HG02973 (cell line): ENCODE data around the gene ENAH.
"Not testable (repeated sequence)": the region's sequence is repeated elsewhere in the genome, so short reads cannot be mapped to it uniquely, and the experiment has no call there.

ENCODE experiments used
- ATAC-seq: cut with Tn5 transposase; IDR thresholded peaks from one replicate; pipeline ENCODE4 v1.9.1; 2021; ENCODE audit warnings: moderate library complexity; ENCODE audit not compliant: unreplicated experiment

Gene ENAH

GRCh38 chr1:225650179-225650578 is 2.7 kb downstream of the ENAH start:
- no peak for ATAC-seq

GRCh38 chr1:225645194-225645895 is 7.6 kb downstream of the ENAH start:
- ATAC-seq = no peak

GRCh38 chr1:225644666-225645065 is 8.3 kb downstream of the ENAH start:
- ATAC-seq = no peak

DNA sequence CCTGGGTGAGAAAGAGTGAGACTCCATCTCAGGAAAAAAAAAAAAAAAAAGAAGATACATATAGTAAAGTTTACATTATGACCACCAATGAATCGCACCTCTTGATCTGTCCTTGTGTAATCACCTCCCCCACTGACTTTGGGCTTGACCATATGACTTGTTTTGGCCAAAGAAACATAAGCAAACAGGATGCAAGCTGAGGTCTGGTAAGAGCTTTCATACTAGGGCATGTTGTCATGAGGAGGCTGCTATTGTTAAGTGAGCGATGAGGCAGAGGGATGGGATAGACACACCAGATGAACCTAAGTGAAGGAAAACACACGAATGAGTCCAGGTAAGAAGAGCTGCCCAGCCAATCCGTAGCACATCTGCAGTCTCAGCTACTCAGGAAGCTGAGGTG is 10.7 kb downstream of the ENAH start:
- no peak for ATAC-seq

GRCh38 chr1:225638853-225639252 is 14.1 kb downstream of the ENAH start:
- no peak for ATAC-seq

DNA sequence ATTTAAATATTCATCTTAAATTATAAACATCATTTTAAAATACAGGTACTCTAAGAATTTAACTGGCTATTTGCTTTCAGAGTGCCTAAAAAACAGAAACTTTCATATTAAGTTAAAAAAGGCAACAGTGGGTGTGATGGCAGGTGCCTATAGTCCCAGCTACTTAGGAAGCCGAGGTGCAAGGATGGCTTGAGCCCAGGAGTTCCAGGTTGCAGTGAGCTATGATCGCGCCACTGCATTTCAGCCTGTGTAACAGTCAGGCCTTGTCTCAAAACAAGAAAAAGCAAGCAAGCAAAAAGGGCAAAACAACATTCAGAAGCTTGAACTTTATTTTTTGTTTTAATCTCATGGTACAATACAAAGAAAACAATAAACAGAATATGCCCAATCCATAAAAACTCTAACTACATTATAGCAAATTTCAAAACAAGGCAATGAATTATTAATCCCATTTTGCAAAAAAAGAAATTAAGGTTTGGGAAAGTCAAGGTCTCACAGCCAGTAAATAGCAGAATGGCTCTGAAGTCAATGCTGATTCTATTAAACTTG is 15.2 kb downstream of the ENAH start:
- no peak for ATAC-seq

DNA sequence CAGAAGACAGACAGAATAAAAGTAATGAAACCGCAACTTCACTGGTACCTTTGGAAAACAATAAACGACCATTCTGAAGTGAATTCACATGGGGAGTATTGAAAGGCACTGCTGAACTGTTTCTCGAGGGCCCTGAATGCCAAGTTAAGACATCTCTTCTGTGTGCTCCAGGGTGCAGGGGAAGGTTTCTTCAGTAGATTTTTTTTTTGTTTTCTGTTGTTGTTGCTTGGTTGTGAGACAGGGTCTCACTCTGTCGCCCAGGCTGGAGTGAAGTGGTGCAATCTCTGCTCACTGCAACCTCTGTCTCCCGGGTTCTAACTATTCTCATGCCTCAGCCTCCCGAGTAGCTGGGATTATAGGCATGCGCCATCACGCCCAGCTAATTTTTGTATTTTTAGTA is 15.9 kb downstream of the ENAH start:
- ATAC-seq = not testable (repeated sequence)

- ATAC-seq = no peak
Measured at GRCh38 chr1:225635649-225636048, 17.3 kb downstream of the ENAH start.

GRCh38 chr1:225632836-225633235 is 20.1 kb downstream of the ENAH start:
- not testable (repeated sequence) for ATAC-seq

DNA sequence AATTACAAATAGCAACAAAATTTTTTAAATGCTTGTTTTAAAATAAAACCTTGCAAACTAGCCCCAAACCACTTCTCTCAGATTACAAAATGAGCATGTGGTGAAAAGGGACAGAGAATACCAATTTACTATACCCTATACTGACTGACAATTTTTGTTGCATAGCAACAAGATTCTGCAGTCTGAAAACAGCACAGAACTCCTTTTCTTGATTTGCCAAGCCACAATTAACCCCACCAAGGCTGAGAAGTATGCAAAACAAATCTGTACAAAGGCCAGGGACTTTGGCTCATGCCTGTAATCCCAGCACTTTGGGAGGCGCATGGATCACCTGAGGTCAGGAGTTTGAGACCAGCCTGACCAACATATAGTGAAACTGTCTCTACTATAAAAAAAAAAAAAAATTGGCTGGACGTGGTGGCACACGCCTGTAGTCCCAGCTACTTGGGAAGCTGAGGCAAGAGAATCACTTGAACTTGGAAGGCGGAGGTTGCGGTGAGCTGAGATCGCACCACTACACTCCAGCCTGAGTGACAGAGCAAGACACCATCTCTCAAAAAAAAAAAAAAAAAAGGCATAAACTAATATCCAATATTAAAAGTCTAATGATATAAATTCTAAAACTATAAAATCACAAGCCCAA is 21.8 kb downstream of the ENAH start:
- no peak for ATAC-seq

- no peak for ATAC-seq
Measured at GRCh38 chr1:225629483-225629882, 23.4 kb downstream of the ENAH start.

GRCh38 chr1:225628794-225629193 is 24.1 kb downstream of the ENAH start:
- ATAC-seq = not testable (repeated sequence)

DNA sequence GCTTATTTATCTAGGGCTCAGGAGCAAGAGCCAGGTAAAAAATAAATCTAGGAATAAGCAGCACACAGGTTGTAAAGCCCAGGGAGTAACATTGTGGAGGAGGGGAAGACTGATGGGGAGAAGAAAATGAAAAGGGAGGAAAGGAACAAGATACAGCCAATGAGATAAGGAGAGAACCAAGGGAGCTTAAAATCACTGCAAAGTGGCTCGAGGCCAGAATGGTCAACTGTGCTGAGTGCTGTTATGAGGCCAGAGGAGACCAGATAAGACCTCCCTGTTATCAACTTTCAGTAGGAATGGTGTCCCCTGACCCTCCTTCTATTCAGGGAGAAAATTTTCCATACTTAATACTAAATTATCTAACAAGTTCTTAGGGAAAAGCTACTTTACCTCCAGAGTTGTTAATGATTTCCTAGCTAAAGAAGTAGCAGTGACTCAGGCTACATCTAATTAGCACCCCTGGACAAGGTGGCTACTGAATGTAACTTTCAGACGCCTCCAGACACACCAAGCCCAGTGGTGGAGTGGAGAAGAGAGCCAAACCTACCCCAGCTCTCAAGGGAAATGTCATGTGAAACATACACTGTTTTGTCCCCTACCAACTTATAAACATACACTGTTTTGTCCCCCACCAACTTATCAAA is 25.5 kb downstream of the ENAH start:
- ATAC-seq = no peak

GRCh38 chr1:225626698-225627097 is 26.2 kb downstream of the ENAH start:
- no peak for ATAC-seq

GRCh38 chr1:225617956-225618355 is 35.0 kb downstream of the ENAH start:
- no peak for ATAC-seq

DNA sequence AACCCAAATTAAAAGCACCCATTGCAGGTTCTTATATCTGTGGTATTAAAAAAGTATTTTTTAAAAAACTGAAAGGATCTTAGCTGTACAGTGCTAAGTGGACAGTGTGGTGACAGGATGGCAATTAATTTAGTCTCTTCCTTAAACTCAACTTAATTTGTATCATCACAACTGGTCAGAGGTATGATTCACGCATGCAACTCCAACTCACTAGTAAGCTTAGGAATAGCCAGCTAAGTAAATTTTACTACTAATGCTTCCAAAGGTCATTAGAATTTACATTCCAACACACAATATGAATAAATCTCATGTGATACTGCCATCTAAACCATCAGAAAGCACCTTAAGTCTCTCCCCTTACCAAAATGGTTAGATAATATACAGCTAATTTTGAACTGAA is 35.4 kb downstream of the ENAH start:
- no peak for ATAC-seq

- not testable (repeated sequence) for ATAC-seq
Measured at GRCh38 chr1:225615403-225615790, 37.5 kb downstream of the ENAH start.

DNA sequence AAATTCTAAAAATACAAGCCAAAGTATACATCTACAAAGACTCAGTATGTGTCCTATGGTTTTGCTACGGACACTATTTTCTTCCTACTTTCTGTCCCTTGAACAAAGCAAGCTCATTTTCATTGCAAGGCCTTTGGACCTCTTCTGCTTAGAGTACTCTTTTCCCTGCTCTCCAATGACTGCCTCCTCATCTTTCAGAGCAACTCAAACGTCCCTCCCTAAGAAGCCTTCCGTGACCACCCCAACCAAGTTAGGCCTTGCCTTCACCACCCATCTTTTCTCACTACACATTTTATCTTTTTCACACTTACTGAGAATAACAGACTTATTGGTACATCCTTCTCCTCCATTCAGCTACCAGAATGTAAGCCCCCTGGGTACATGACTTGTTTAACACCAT is 39.9 kb downstream of the ENAH start:
- ATAC-seq = no peak

DNA sequence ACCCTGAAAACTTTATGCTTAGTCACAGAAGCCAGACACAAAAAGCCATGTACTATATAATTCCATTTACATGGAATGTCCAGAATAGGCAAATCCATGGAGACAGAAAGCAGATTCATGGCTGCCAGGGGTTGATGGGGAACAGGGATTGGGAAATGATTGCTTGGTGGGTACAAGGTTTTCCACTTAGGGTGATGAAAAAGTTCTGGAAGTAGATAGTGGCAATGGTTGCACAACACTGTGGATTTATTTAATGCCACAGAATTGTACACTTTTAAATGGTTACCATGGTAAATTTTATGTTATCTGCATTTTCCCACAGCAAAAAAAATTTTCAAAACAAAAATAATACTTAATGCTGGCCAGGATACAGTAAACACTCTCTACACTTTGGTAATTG is 40.6 kb downstream of the ENAH start:
- ATAC-seq = no peak

DNA sequence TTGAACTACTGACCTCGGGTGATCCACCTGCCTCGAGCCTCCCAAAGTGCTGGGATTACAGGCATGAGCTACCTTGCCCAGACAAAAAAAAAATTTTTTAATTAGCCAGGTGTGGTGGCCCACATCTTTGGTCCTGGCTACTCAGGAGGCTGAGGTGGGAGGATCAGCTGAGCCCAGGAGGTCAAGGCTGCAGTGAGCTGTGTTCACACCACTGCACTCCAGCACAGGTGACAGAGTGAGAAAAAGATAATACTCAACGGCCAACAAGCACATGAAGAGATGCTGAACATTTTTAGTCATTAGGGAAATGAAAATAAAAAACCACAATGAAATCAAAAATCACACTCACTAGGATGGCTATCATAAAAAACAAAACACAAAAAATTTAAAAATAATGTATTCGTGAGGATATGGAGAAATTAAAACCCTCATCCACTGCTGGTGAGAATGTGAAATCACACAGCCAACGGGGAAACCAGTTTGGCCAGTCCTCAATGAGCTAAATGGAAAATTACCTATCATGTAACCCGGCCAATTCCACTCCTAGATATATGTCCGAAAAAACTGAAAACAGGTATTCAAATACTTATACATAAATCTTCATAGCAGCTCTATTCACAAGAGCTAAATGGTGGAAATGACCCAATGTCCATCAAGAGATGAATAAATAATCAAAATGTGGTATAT is 41.2 kb downstream of the ENAH start:
- no peak for ATAC-seq

DNA sequence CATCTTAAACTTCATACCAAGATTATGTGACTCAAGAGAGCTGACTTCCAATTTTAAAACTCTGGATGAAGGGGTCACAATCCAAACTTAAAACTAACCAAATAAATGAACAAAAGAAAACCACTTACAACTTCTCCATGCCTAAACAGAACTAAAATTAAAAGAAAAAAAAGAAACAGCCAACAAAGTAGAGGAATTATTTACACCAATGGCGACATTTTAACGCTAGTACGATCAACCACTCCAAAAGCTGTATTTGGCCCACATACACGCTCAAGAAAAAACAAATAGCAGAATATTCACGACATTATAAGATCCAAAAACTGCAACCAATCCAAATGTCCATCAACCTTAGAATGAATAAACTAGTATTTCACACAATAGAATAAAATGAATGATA is 42.4 kb downstream of the ENAH start:
- no peak for ATAC-seq
